Glutamatergic neuron (in vitro differentiated cells): ENCODE results near the gene PROCA1. TPM values are rescaled to one million over a fixed set of nuclear protein-coding genes. Genes with fewer than 3 reads are reported as not detected.
"Not testable (repeated sequence)": the region's sequence is repeated elsewhere in the genome, so short reads cannot be mapped to it uniquely, and the experiment has no call there.

Experiments
- DNase-seq: peaks from one replicate; pipeline ENCODE4 v3.0.0; 2022
- H3K27ac Mint-ChIP-seq: one replicate; pipeline ENCODE4 v1.8.0; 2020; ENCODE audit warnings: mild to moderate bottlenecking, mixed read lengths, inconsistent platforms; ENCODE audit not compliant: unreplicated experiment
- H3K27me3 Mint-ChIP-seq: one replicate; pipeline ENCODE4 v1.8.0; 2020; ENCODE audit warnings: mild to moderate bottlenecking, moderate library complexity, mixed read lengths, inconsistent platforms; ENCODE audit not compliant: unreplicated experiment
- H3K36me3 Mint-ChIP-seq: one replicate; pipeline ENCODE4 v1.8.0; 2020; ENCODE audit warnings: mild to moderate bottlenecking, mixed read lengths, inconsistent platforms; ENCODE audit not compliant: unreplicated experiment
- H3K4me1 Mint-ChIP-seq: one replicate; pipeline ENCODE4 v1.8.0; 2020; ENCODE audit warnings: mild to moderate bottlenecking, low read depth, mixed read lengths, inconsistent platforms; ENCODE audit not compliant: unreplicated experiment
- H3K4me3 Mint-ChIP-seq: one replicate; pipeline ENCODE4 v1.8.0; 2020; ENCODE audit warnings: mild to moderate bottlenecking, mixed read lengths, inconsistent platforms; ENCODE audit not compliant: unreplicated experiment
- H3K9me3 Mint-ChIP-seq: one replicate; pipeline ENCODE4 v1.8.0; 2020; ENCODE audit warnings: mild to moderate bottlenecking, moderate library complexity, mixed read lengths, inconsistent platforms; ENCODE audit not compliant: unreplicated experiment
- CTCF ChIP-seq: fragments of 200-600 bp; sonication (generic); IDR thresholded peaks from one replicate; pipeline ENCODE4 v1.5.0; 2021; ENCODE audit not compliant: partially characterized antibody, unreplicated experiment
- total RNA-seq: library from RNA; stranded (reverse); fragmentation: NEBNext Ultra II Directional; extraction: Animal tissue kit (Norgen Biotek cat#: 25700); gene quantifications from one replicate; pipeline ENCODE4 v1.2.1, GENCODE V29; 2021; ENCODE audit not compliant: unreplicated experiment

The PROCA1 gene
- total RNA-seq, 1 donor from 2014 or later, result 36.5 TPM

- DNase-seq, result no peak
- Mint-ChIP-seq H3K36me3 (peaks cover 8% of the 10 kb centered on the region), H3K27me3 (peaks cover 26% of the 10 kb centered on the region), H3K27ac (no peak overlapping the region), H3K4me3 (no peak overlapping the region), H3K4me1 (peaks cover 29% of the 10 kb centered on the region), H3K9me3 (peaks cover 24% of the 10 kb centered on the region)
- TF ChIP-seq CTCF, result no peak
These were observed 10.9 kb upstream of the PROCA1 start for GRCh38 chr17:28722417-28723158.

DNA sequence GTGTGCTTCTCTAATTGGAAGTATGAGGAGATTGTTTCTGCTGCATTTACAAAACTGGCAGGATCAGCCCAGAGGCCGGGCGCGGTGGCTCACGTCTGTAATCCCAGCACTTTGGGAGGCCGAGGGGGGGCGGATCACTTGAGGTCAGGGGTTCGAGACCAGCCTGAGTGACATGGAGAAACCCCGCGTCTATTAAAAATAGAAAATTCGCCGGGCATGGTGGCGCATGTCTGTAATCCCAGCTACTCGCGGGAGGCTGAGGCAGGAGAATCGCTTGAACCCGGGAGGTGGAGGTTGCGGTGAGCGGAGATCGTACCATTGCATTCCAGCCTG is 9.3 kb upstream of the PROCA1 start:
- Mint-ChIP-seq H3K9me3 (peaks cover 22% of the 10 kb centered on the region), H3K4me3 (peak overlapping the region; percentile 98), H3K4me1 (peaks cover 31% of the 10 kb centered on the region), H3K27ac (peak overlapping the region; percentile 98), H3K27me3 (peaks cover 20% of the 10 kb centered on the region)
- TF ChIP-seq CTCF, result peak; percentile 2
- not testable (repeated sequence) for DNase-seq, H3K36me3 Mint-ChIP-seq

DNA sequence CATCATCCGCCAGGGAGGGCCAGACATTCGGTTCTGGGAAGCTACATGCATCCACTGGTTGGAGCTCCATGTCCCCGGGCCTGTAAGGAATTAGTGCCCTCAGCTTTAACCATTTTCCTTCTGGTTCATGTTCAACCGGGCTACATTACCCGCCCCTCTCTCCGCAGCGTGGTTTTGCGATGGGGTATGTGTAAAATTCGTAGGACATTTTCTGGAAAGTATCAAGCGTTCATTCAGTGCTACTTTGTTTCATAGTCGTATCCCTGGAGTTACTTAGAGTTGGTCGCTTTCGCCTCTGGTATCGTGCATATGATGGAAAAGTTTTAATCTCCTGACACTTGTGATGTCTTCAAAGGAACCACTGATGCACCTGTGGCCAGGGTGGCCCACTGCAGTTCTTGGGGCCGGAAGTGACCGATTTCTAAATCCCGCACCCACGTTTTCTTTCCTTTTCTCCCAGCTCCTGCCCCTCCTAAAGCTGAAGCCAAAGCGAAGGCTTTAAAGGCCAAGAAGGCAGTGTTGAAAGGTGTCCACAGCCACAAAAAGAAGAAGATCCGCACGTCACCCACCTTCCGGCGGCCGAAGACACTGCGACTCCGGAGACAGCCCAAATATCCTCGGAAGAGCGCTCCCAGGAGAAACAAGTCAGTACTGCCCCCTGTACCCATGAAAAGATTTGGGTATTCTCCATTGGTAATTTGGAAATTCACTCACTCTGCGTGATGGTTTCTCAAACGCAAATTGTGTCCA is 8.7 kb upstream of the PROCA1 start:
- peak; percentile 30 for TF ChIP-seq CTCF
- H3K36me3 Mint-ChIP-seq, result peaks cover 8% of the 10 kb centered on the region
- peaks cover 31% of the 10 kb centered on the region for H3K4me1 Mint-ChIP-seq
- peak overlapping the region; percentile 98 for H3K27ac Mint-ChIP-seq
- peak overlapping the region; percentile 98 for H3K4me3 Mint-ChIP-seq
- H3K9me3 Mint-ChIP-seq, result peaks cover 22% of the 10 kb centered on the region
- no peak for DNase-seq
- H3K27me3 Mint-ChIP-seq, result peaks cover 20% of the 10 kb centered on the region

GRCh38 chr17:28719021-28719433 is 7.3 kb upstream of the PROCA1 start:
- Mint-ChIP-seq H3K27me3 (peaks cover 15% of the 10 kb centered on the region), H3K9me3 (peaks cover 13% of the 10 kb centered on the region), H3K4me3 (peak overlapping the region; percentile 98), H3K36me3 (no peaks in the 10 kb centered on the region), H3K27ac (peak overlapping the region; percentile 98), H3K4me1 (peaks cover 22% of the 10 kb centered on the region)
- DNase-seq, result no peak
- TF ChIP-seq CTCF, result no peak
